CD4-positive, alpha-beta T cell (primary cell): Measurements from ENCODE around the gene CD200. TPM values are rescaled to one million over a fixed set of nuclear protein-coding genes. Genes with fewer than 3 reads are reported as not detected.

Source experiments
- ATAC-seq: fragments of 200-7000 bp; cut with Tn5 transposase; one replicate; pipeline ENCODE4 v1.10.0; 2022; ENCODE audit warnings: mild to moderate bottlenecking; ENCODE audit not compliant: poor library complexity
- CTCF ChIA-PET: fragments of 350-600 bp; sonication (Branson Sonifier 250); formaldehyde crosslinking; loops from one replicate; lab custom pipeline; 2021; ENCODE audit warnings: antibody characterized with exemption, inconsistent platforms; lab: Charles Lee
- POLR2A ChIA-PET: fragments of 350-600 bp; sonication (Branson Sonifier 250); formaldehyde crosslinking; loops from one replicate; lab custom pipeline; 2021; ENCODE audit warnings: antibody characterized with exemption, inconsistent platforms; lab: Charles Lee
- DNase-seq, 14 experiments: peaks; one replicate each; pipeline ENCODE4 v3.0.0-alpha.2; 2013 to 2020; ENCODE audit warnings: mixed read lengths in 2 of 14
- H3K27ac ChIP-seq, 2 donors: one replicate each; pipeline versions ENCODE4 v1.5.1 to v1.7.0; 2013; ENCODE audit warnings: low read length in 2 of 2, low read depth in 1 of 2, mild to moderate bottlenecking in 1 of 2
- H3K27me3 ChIP-seq, 2 experiments: 1 replicate in 1 of 2; 2 replicates in 1 of 2; pipeline versions ENCODE4 v1.6.1 to v1.7.0; 2013; ENCODE audit warnings: low read length in 2 of 2, control low read depth in 1 of 2, mild to moderate bottlenecking in 1 of 2, moderate library complexity in 1 of 2; ENCODE audit not compliant: insufficient read depth in 2 of 2, control insufficient read depth in 1 of 2
- H3K36me3 ChIP-seq: one replicate; pipeline ENCODE4 v1.6.1; 2013; ENCODE audit warnings: low read length, control low read depth; ENCODE audit not compliant: insufficient read depth
- H3K4me1 ChIP-seq: one replicate; pipeline ENCODE4 v1.6.1; 2013; ENCODE audit warnings: low read length, control low read depth; ENCODE audit not compliant: insufficient read depth
- H3K4me3 ChIP-seq: one replicate; pipeline ENCODE4 v1.5.1; 2013; ENCODE audit warnings: mild to moderate bottlenecking, low read length, moderate library complexity
- H3K9me3 ChIP-seq, 2 experiments: 1 replicate in 1 of 2; 2 replicates in 1 of 2; pipeline versions ENCODE4 v1.6.1 to v1.7.0; 2013; ENCODE audit warnings: low read length in 2 of 2, mild to moderate bottlenecking in 2 of 2, control low read depth in 1 of 2, moderate library complexity in 1 of 2; ENCODE audit not compliant: control insufficient read depth in 1 of 2, insufficient read depth in 1 of 2
- H3K27ac Mint-ChIP-seq: one replicate; pipeline ENCODE4 v1.8.0; 2020; ENCODE audit warnings: mixed read lengths
- H3K27me3 Mint-ChIP-seq: one replicate; pipeline ENCODE4 v1.8.0; 2021; ENCODE audit warnings: mixed read lengths
- H3K36me3 Mint-ChIP-seq: one replicate; pipeline ENCODE4 v1.8.0; 2021; ENCODE audit warnings: low read depth, mixed read lengths
- H3K4me1 Mint-ChIP-seq: one replicate; pipeline ENCODE4 v1.8.0; 2021; ENCODE audit warnings: low read depth, mixed read lengths
- H3K4me3 Mint-ChIP-seq: one replicate; pipeline ENCODE4 v1.8.0; 2020; ENCODE audit warnings: mild to moderate bottlenecking, mixed read lengths
- H3K9me3 Mint-ChIP-seq: one replicate; pipeline ENCODE4 v1.8.0; 2020; ENCODE audit warnings: mixed read lengths
- intact Hi-C, 2 experiments: fragments of 100-400 bp; cut with DNase I in 1 of 2; cut with micrococcal nuclease in 1 of 2; formaldehyde crosslinking; loops; one replicate each; pipeline versions ENCODE4 v1.15.1 to v1.9.0; 2023 to 2025; cut with DNase I, micrococcal nuclease
- total RNA-seq, 174 experiments: library from RNA in 2 of 174; stranded (reverse) in 2 of 174; gene quantifications; one replicate each; pipeline ENCODE4 v1.2.3 and lab custom pipeline; 2021 to 2026
- TF ChIP-seq, protein P1 (sequence below): fragments of 200-600 bp; IDR thresholded peaks from one replicate; pipeline ENCODE4 v1.8.0; 2022; ENCODE audit warnings: antibody characterized with exemption, mild to moderate bottlenecking

CD200 gene
- total RNA-seq, 2 experiments from 2014 or later: 5.2 to 6.9 TPM

DNA sequence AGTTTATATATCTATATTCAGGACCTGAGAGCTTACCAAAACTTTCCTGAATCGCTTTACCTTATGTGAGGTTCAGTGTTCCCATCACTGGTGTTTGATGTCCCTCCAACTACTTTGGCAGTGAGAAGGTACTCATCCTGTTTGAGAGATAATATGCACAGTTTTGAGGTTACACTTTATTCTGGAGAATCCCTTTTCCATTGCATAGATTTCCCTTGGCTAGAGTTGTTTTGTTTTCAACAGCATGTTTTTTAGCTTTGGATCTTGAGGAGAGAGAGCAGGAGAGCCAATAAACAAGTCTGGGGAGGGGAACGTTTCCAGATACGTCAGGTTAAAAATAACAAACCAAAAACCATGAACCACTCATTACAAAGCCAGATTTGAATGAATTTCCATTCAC, 33.6 kb downstream of the CD200 start:
- TF ChIP-seq, protein P1, sequence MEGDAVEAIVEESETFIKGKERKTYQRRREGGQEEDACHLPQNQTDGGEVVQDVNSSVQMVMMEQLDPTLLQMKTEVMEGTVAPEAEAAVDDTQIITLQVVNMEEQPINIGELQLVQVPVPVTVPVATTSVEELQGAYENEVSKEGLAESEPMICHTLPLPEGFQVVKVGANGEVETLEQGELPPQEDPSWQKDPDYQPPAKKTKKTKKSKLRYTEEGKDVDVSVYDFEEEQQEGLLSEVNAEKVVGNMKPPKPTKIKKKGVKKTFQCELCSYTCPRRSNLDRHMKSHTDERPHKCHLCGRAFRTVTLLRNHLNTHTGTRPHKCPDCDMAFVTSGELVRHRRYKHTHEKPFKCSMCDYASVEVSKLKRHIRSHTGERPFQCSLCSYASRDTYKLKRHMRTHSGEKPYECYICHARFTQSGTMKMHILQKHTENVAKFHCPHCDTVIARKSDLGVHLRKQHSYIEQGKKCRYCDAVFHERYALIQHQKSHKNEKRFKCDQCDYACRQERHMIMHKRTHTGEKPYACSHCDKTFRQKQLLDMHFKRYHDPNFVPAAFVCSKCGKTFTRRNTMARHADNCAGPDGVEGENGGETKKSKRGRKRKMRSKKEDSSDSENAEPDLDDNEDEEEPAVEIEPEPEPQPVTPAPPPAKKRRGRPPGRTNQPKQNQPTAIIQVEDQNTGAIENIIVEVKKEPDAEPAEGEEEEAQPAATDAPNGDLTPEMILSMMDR: no peak
- Histone ChIP-seq H3K36me3 (no peaks in the 10 kb centered on the region), H3K27me3 (no peaks in the 10 kb centered on the region), H3K4me3 (no peak overlapping the region), H3K27ac (no peak overlapping the region), H3K4me1 (peaks cover 3% of the 10 kb centered on the region), H3K9me3 (no peaks in the 10 kb centered on the region)
- CTCF ChIA-PET: no interaction called here
- H3K27ac Mint-ChIP-seq: no peak overlapping the region
- DNase-seq (no peak), ATAC-seq (no peak)
- intact Hi-C loops: no loop called here
- H3K4me3 Mint-ChIP-seq: no peak overlapping the region
- POLR2A ChIA-PET: no interaction called here
- H3K27me3 Mint-ChIP-seq: no peaks in the 10 kb centered on the region
- peaks cover 24% of the 10 kb centered on the region for H3K4me1 Mint-ChIP-seq
- H3K36me3 Mint-ChIP-seq: no peaks in the 10 kb centered on the region
- no peaks in the 10 kb centered on the region for H3K9me3 Mint-ChIP-seq

DNA sequence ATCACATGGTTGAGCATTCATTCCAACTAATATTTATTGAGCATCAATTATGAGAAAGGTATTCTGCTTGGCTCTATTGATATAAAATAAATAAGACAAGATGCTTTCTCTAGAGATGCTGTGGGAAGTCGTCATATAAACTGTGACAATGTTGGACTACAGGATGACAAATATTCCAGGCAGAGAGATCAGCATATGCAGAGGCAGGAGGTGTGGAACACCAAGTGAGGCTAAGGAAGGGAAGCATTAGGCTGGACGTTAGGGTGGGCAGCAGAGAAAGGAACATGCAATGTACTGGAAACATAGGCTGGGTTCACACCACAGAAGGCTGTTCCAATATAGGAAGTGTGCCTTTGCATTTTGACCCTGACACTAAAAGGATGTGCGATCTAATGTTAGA, 38.6 kb downstream of the CD200 start:
- intact Hi-C loops: no loop called here
- ATAC-seq (no peak), DNase-seq (no peak)
- TF ChIP-seq, protein P1: no peak
- Mint-ChIP-seq H3K36me3 (no peaks in the 10 kb centered on the region), H3K4me1 (peaks cover 12% of the 10 kb centered on the region), H3K4me3 (no peak overlapping the region), H3K9me3 (no peaks in the 10 kb centered on the region), H3K27ac (no peak overlapping the region), H3K27me3 (no peaks in the 10 kb centered on the region)
- Histone ChIP-seq H3K4me3 (no peak overlapping the region), H3K4me1 (no peaks in the 10 kb centered on the region), H3K36me3 (no peaks in the 10 kb centered on the region), H3K27me3 (no peaks in the 10 kb centered on the region), H3K9me3 (no peaks in the 10 kb centered on the region), H3K27ac (no peak overlapping the region)
- ChIA-PET POLR2A (no interaction called here), CTCF (no interaction called here)

DNA sequence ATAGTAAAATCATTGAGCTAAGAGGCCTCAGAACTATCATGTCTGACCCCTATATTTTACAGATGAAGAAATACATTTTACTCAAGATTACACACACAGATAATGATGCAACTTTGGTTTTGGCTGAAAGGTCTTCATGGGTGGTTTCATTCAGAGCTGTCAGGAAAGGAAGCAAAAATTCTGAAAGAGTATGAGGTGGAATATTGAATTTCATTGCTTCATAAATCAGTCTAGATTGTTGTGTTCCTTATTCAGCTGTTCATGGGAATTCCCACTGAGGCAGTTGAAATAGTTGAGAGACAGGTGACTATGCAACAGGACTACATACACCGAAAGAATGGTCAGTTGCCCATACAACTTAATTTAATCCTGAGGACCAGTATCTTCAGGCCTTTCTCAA, 39.4 kb downstream of the CD200 start:
- H3K36me3 ChIP-seq: no peaks in the 10 kb centered on the region
- Mint-ChIP-seq H3K9me3 (no peaks in the 10 kb centered on the region), H3K27me3 (no peaks in the 10 kb centered on the region), H3K27ac (no peak overlapping the region), H3K4me3 (no peak overlapping the region), H3K4me1 (peaks cover 10% of the 10 kb centered on the region), H3K36me3 (no peaks in the 10 kb centered on the region)
- ATAC-seq (no peak), DNase-seq (no peak)
- CTCF ChIA-PET: no interaction called here
- TF ChIP-seq, protein P1: no peak
- POLR2A ChIA-PET: no interaction called here
- H3K4me1 ChIP-seq: no peaks in the 10 kb centered on the region
- no peaks in the 10 kb centered on the region for H3K27me3 ChIP-seq
- no peak overlapping the region for H3K27ac ChIP-seq
- intact Hi-C loops: no loop called here
- no peaks in the 10 kb centered on the region for H3K9me3 ChIP-seq
- H3K4me3 ChIP-seq: no peak overlapping the region
